Aorta (tissue), 5 donors: ENCODE results near the gene RPL11. TPM values are rescaled to one million over a fixed set of nuclear protein-coding genes. Genes with fewer than 3 reads are reported as not detected.
A peak's percentile ranks its signal among the peaks of the same experiment; 100 is the strongest.
"Not testable (repeated sequence)": the region's sequence is repeated elsewhere in the genome, so short reads cannot be mapped to it uniquely, and the experiment has no call there.

Source experiments
- ATAC-seq: fragments of 200-7000 bp; cut with Tn5 transposase; one replicate; pipeline ENCODE4 v1.9.1; 2022; ENCODE audit warnings: moderate library complexity; ENCODE audit not compliant: low FRiP score
- DNase-seq, 2 donors: peaks; one replicate each; pipeline ENCODE4 v3.0.0-alpha.2; 2020
- H3K27ac ChIP-seq, 2 donors: one replicate each; pipeline ENCODE4 v1.5.1; 2013; ENCODE audit warnings: low read length in 2 of 2, mild to moderate bottlenecking in 2 of 2, moderate library complexity in 2 of 2, control low read depth in 1 of 2, inconsistent platforms in 1 of 2, low read depth in 1 of 2
- H3K27me3 ChIP-seq, 2 donors: one replicate each; pipeline ENCODE4 v1.6.1; 2013; ENCODE audit warnings: control low read depth in 1 of 2, low read length in 1 of 2, mild to moderate bottlenecking in 1 of 2, moderate library complexity in 1 of 2; ENCODE audit not compliant: insufficient read depth in 2 of 2, control insufficient read depth in 1 of 2
- H3K36me3 ChIP-seq, 2 donors: one replicate each; pipeline ENCODE4 v1.6.1; 2013; ENCODE audit warnings: control low read depth in 1 of 2, low read length in 1 of 2, mild to moderate bottlenecking in 1 of 2; ENCODE audit not compliant: insufficient read depth in 2 of 2, control insufficient read depth in 1 of 2
- H3K4me1 ChIP-seq, 2 donors: one replicate each; pipeline ENCODE4 v1.6.1; 2013; ENCODE audit warnings: low read length in 2 of 2, control low read depth in 1 of 2, mild to moderate bottlenecking in 1 of 2, moderate library complexity in 1 of 2; ENCODE audit not compliant: insufficient read depth in 2 of 2, control insufficient read depth in 1 of 2
- H3K4me3 ChIP-seq, 2 donors: one replicate each; pipeline ENCODE4 v1.5.1; 2013; ENCODE audit warnings: low read length in 2 of 2, control low read depth in 1 of 2, mild to moderate bottlenecking in 1 of 2
- H3K9me3 ChIP-seq: one replicate; pipeline ENCODE4 v1.6.1; 2013; ENCODE audit warnings: mild to moderate bottlenecking, low read length; ENCODE audit not compliant: control insufficient read depth
- WGBS, 2 donors: extraction: QIAGEN DNeasy Blood & Tissue Kit; methylation state at CpG; one replicate each; pipeline ENCODE4 v1.1.7; 2013; 5-methylcytosine and 5-hydroxymethylcytosine counted together
- intact Hi-C, 2 donors: fragments of 100-400 bp; cut with DNase I; formaldehyde crosslinking; loops; one replicate each; pipeline versions ENCODE4 v1.14.2 to v1.15.0; 2022
- long read RNA-seq, 2 donors: library from polyadenylated mRNA; unstranded; transcript quantifications; one replicate each; pipeline ENCODE4 v2.0.0, GENCODE V29; 2020 to 2021
- polyA plus RNA-seq, 2 donors: library from polyadenylated mRNA; stranded (reverse); fragments of 200-250 nt; gene quantifications; one replicate each; pipeline ENCODE4 v1.2.3, GENCODE V29; 2013
- total RNA-seq, 2 donors: library from RNA; stranded (reverse); fragmentation: NEBNext Ultra II Directional; extraction: Animal tissue kit (Norgen Biotek cat#: 25700); gene quantifications; one replicate each; pipeline ENCODE4 v1.2.1, GENCODE V29; 2021
- donor health status: healthy with polysubstance abuse.
- donor health status: Bipolar disorder and iron deficiency.
- donor health status: DM: no; HTN: no; CAD: no.
- donor health status: DM: no; HTN: no; CAD: no.
- donor health status: DM: yes; HTN: yes; CAD: no.

RPL11 gene
- total RNA-seq = 100 to 1,000 TPM; 707 to 819 TPM
- polyA plus RNA-seq = 1,000 to 10,000 TPM; 2,209 to 3,782 TPM
- long read RNA-seq, donor 1, transcript RPL11-203 (5 exons, 879 nt) = minor isoform, 28 of 346 reads
- long read RNA-seq, donor 1, transcript RPL11-202 (5 exons, 1,600 nt) = minor isoform, 10 of 346 reads
- long read RNA-seq, donor 1, transcript RPL11-206 (6 exons, 1,017 nt) = major isoform, 222 of 346 reads
- long read RNA-seq, donor 1, transcript RPL11-201 (6 exons, 660 nt) = minor isoform, 33 of 346 reads
- long read RNA-seq, donor 1, partial matches to known transcripts = 33 of 346 reads
- long read RNA-seq, donor 1, other reads (novel, unspliced or antisense) = 20 of 346 reads
- long read RNA-seq, donor 2, transcript RPL11-201 (6 exons, 660 nt) = minor isoform, 9 of 165 reads
- long read RNA-seq, donor 2, transcript RPL11-206 (6 exons, 1,017 nt) = major isoform, 100 of 165 reads
- long read RNA-seq, donor 2, partial matches to known transcripts = 47 of 165 reads
- long read RNA-seq, donor 2, other reads (novel, unspliced or antisense) = 3 of 165 reads

DNA sequence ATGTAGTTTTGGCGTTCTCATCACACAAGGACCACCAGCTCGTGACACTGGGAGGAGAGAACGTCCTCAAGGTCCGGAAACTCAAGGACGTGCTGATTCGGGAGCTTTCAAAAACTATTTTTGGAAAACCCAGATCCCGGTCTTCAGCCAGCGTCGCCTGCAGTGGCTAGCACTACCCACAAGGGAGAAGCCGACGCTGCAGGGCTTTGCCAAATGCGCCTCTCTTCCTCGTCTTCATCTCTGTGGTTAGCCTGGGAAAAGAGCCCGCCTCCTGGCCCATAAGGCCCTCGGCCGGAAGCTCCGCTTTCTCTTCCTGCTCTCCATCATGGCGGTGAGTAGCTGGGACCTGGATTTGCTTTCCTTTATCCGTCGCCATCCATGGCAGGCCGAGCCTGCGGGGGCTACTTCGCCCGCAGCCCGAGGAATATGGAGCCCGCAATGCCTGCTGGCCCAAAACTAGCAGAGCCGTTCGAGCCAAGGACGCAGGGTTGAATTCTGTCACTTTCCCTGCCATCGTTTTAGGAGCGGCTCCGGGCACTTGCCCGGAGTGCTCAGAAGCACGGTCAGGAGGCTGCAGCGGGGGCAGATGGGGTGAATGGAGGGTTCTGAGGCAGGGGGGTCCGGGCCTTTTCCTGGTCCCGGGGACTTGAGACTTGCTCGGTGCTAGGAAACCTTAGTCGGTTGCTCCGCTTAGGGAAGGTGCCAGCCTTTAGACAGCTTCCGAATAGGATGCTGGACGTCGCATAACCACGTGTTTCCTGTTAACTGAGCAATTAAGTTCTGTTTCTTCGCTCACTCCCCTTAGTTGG is at the start of gene RPL11:
RPL11 (plus strand) TSS at position 308 of the 809 bp plus-strand sequence; CDS start at position 326, 18 bp downstream.
- ATAC-seq = peak; percentile 100
- intact Hi-C loops = loop anchor here in 1 of 2 donors (5.0 kb wide), 1 partner anchor 51 kb away; the partner anchor contains the start of gene ELOA
- H3K27ac ChIP-seq = peak within 1 kb of the TSS; percentile 67 to 82

DNA sequence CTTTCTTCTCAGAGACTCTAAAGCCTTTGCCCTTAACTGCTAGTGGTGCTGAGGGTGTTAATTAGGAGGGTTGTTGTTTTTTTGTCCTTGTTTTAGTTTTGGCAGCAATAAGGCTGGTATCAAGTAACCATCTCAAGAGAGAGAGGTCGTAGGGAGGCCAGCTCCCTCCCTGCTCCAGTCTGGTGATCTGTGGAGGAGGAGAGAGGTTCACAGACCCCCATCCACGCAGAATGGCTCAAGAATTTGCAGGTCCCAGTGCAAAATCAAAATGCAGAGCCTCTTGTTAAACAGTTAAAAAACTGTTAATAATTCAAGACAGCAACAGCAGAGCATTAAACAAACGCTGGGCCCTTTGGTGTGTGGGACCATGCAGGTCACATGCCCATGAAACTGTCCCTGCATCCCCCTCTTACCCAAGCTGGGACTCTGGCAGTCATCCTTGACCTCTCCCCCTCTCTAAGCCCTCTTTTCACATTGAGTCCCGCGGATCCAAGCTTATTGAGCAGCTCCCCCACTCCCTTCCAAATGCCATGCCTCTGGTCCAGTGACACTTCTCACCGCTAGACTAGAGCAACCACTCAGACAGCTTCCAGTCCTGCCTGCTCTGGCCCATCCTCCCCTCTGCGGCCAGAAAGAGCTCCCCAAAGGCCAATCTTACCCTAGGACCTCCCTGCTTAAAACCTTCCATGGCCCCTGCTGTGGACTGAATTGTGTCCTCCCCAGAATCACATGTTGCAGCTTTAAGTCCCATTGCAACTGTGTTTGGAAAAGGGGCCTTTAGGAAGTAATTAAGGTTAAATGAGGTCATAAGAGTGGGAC is 47.7 kb upstream of the RPL11 start:
- Histone ChIP-seq H3K4me1 (no peaks in the 10 kb centered on the region), H3K4me3 (no peak overlapping the region), H3K9me3 (no peaks in the 10 kb centered on the region), H3K27me3 (no peaks in the 10 kb centered on the region), H3K36me3 (no peaks in the 10 kb centered on the region), H3K27ac (no peak overlapping the region)
- DNase-seq (no peak), ATAC-seq (peak; percentile 23)
- 49 to 56% methylated on average over 7 of the region's 7 CpGs for WGBS, 2 donors
- intact Hi-C loops = no loop called here

More for the DNA sequence above, at the start of gene RPL11:
- Histone ChIP-seq H3K9me3 (no peaks in the 10 kb centered on the region), H3K4me3 (peak within 1 kb of the TSS; percentile 85 to 96), H3K36me3 (peaks cover 0 to 3% of the 10 kb centered on the region in 2 donors), H3K27me3 (no peaks in the 10 kb centered on the region), H3K4me1 (peaks cover 0 to 3% of the 10 kb centered on the region in 2 donors)
- 0% methylated on average over 45 of the region's 45 CpGs for WGBS, 2 donors
- DNase-seq = peak; percentile 96 to 97

DNA sequence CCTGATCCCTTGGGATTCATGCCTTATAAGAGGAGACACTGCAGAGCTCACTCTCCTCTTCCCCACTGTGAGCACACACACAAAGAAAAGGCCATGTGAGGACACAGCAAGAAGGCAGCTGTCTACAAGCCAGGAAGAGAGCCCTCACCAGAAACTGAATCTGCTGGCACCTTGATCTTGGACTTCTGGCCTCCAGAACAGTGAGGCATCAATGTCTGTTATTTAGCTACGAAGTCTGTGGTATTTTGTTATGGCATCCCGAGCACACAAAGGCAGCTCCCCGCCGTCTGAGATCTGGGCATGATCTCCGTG is 47.1 kb upstream of the RPL11 start:
- no peak overlapping the region for H3K27ac ChIP-seq
- intact Hi-C loops = no loop called here
- H3K4me1 ChIP-seq = no peaks in the 10 kb centered on the region
- H3K27me3 ChIP-seq = no peaks in the 10 kb centered on the region
- no peaks in the 10 kb centered on the region for H3K36me3 ChIP-seq
- ATAC-seq (no peak), DNase-seq (no peak)
- 88 to 89% methylated on average over 5 of the region's 5 CpGs for WGBS, 2 donors
- H3K4me3 ChIP-seq = no peak overlapping the region
- H3K9me3 ChIP-seq = no peaks in the 10 kb centered on the region

DNA sequence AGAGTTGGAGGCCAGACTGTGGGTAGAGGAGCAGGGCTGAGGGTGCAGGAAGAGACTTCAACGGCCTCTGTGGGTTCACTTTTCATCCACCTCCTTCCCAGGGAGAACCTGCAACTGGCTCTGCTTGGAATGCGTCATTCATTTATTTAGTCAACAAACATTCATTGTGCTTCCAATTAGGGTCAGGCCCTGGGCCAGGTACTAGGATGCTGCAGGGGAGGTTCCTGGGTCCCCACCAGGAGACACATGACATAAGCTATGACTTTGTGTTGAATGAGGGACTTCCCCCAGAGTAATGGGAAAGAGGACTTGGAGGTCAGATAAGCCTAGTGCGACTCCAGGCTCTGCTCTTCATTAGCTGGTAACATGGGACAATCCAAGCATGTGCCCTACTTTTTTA is 46.3 kb upstream of the RPL11 start:
- no peak for DNase-seq
- intact Hi-C loops = no loop called here
- 94 to 96% methylated on average over 3 of the region's 3 CpGs for WGBS, 2 donors
- Histone ChIP-seq H3K9me3 (no peaks in the 10 kb centered on the region), H3K36me3 (no peaks in the 10 kb centered on the region), H3K27ac (no peak overlapping the region), H3K27me3 (no peaks in the 10 kb centered on the region), H3K4me1 (no peaks in the 10 kb centered on the region), H3K4me3 (no peak overlapping the region)
- no peak for ATAC-seq

DNA sequence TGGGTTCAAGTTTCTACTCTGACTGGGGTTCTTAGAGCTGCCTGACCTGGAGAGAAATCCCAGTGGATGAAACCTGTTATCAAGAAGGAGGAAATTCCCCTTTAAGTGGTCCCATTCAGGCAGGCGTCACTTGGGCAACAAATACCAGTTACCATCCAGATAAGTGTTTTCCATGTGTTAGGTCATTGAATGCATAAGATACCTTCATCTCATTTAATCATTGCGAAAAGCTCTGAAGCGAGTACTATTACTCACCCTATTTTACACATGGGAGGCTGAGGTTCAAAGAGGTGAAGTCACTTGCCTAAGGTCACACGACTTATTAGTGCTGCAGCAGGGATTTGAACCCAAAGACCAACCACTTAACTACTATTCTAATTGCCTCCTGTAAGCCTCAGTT is 45.5 kb upstream of the RPL11 start:
- Histone ChIP-seq H3K4me1 (no peaks in the 10 kb centered on the region), H3K27me3 (no peaks in the 10 kb centered on the region), H3K4me3 (no peak overlapping the region), H3K9me3 (no peaks in the 10 kb centered on the region), H3K27ac (no peak overlapping the region), H3K36me3 (no peaks in the 10 kb centered on the region)
- 81 to 91% methylated on average over 4 of the region's 4 CpGs for WGBS, 2 donors
- intact Hi-C loops = no loop called here
- ATAC-seq (no peak), DNase-seq (no peak)

DNA sequence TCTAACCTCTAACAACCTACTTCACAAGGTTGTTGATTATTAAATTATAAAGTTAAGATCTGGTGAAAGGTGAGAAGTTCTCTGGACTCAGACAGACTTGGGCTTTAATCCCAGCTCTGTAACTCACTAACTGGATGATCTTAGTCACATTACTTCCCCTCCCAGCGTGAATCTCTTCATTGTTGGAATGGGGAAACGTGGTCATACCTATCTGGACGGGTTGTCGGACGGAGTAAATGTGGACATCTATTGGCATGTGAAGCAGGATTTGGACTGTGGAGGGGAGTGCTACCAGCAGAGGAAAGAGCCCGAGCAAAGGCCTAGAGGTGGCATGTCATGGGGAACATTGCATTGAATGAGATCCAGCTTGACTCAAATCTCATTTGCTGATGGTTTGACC is 45.1 kb upstream of the RPL11 start:
- no peaks in the 10 kb centered on the region for H3K27me3 ChIP-seq
- no peak for ATAC-seq
- H3K4me3 ChIP-seq = no peak overlapping the region
- no peaks in the 10 kb centered on the region for H3K36me3 ChIP-seq
- intact Hi-C loops = no loop called here
- 87 to 90% methylated on average over 6 of the region's 6 CpGs for WGBS, 2 donors
- no peaks in the 10 kb centered on the region for H3K4me1 ChIP-seq
- no peak for DNase-seq
- no peaks in the 10 kb centered on the region for H3K9me3 ChIP-seq
- H3K27ac ChIP-seq = no peak overlapping the region

DNA sequence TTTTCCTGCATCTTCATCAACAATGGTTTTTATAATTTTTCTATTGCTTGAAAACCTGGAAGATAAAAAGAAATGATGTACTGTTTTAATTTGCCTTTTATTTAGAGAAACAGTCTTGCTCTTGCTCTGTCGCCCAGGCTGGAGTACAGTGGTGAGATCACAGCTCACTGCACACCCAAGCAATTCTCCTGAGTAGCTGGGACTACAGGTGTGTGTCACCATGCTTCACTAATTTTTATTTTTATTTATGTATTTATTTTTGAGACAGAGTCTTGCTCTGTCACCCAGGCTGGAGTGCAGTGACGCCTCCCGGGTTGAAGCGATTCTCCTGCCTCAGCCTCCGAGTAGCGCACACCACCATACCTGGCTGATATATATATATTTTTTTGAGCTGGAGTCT is 43.0 kb upstream of the RPL11 start:
- intact Hi-C loops = no loop called here
- Histone ChIP-seq H3K27me3 (no peaks in the 10 kb centered on the region), H3K4me3 (no peak overlapping the region), H3K27ac (no peak overlapping the region), H3K4me1 (no peaks in the 10 kb centered on the region), H3K9me3 (no peaks in the 10 kb centered on the region), H3K36me3 (no peaks in the 10 kb centered on the region)
- ATAC-seq = no peak
- no peak for DNase-seq
- WGBS, 2 donors = 93% methylated on average over 6 of the region's 6 CpGs

DNA sequence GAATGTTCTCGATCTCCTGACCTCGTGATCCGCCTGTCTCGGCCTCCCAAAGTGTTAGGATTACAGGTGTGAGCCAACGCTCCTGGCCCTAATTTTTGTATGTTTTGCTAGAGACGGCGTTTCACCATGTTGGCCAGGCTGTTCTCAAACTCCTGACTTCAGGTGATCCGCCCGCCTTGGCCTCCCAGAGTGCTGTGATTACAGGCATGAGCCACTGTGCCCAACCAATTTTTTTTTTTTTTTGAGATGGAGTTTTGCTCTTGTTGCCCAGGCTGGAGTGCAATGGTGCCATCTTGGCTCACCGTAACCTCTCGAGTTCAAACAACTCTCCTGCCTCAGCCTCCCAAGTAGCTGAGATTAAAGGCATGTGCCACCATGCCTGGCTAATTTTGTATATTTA is 42.4 kb upstream of the RPL11 start:
- ATAC-seq, H3K9me3 ChIP-seq, intact Hi-C loops, H3K36me3 ChIP-seq, H3K4me3 ChIP-seq, H3K4me1 ChIP-seq, H3K27ac ChIP-seq, DNase-seq, H3K27me3 ChIP-seq: not testable (repeated sequence)
- WGBS, 2 donors = 93 to 94% methylated on average over 11 of the region's 11 CpGs
